ENCODE results near the gene ZNF710. TPM values are rescaled to one million over a fixed set of nuclear protein-coding genes. Genes with fewer than 3 reads are reported as not detected.
A peak's percentile ranks its signal among the peaks of the same experiment; 100 is the strongest.

ZNF710 gene
- total RNA-seq, 1 donor from 2014 or later = 24.2 TPM

DNA sequence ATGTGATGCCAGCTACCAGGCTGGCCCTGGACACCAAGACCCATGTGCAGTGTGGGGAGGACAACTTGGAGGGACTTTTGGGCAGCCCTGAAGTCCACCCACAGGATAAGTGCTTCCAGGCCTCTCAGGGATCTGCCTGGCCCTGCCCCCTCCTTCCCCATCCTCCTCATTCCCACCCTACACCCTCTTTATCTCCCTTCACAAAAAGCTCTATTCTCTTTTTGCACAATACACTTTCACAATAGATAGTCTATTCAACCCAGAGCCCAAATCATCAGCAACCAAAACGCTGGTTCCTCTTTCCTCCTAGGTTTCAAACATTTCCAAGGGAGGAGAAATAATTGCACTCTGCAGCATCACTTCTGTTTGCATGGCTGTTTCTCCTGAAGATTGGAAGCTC, 7.8 kb upstream of the ZNF710 start:
- Mint-ChIP-seq H3K27me3 (ENCODE audit: unreplicated experiment) (peaks cover 21% of the 10 kb centered on the region), H3K27ac (ENCODE audit: unreplicated experiment) (no peak overlapping the region), H3K36me3 (ENCODE audit: unreplicated experiment) (no peaks in the 10 kb centered on the region), H3K9me3 (ENCODE audit: unreplicated experiment) (no peaks in the 10 kb centered on the region), H3K4me3 (ENCODE audit: unreplicated experiment) (no peak overlapping the region), H3K4me1 (ENCODE audit: unreplicated experiment) (no peaks in the 10 kb centered on the region)
- DNase-seq (ENCODE audit: extremely low spot score, unreplicated experiment) = no peak
- TF ChIP-seq, protein P1, sequence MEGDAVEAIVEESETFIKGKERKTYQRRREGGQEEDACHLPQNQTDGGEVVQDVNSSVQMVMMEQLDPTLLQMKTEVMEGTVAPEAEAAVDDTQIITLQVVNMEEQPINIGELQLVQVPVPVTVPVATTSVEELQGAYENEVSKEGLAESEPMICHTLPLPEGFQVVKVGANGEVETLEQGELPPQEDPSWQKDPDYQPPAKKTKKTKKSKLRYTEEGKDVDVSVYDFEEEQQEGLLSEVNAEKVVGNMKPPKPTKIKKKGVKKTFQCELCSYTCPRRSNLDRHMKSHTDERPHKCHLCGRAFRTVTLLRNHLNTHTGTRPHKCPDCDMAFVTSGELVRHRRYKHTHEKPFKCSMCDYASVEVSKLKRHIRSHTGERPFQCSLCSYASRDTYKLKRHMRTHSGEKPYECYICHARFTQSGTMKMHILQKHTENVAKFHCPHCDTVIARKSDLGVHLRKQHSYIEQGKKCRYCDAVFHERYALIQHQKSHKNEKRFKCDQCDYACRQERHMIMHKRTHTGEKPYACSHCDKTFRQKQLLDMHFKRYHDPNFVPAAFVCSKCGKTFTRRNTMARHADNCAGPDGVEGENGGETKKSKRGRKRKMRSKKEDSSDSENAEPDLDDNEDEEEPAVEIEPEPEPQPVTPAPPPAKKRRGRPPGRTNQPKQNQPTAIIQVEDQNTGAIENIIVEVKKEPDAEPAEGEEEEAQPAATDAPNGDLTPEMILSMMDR (IDR thresholded peaks at IDR 0.05) = no peak

DNA sequence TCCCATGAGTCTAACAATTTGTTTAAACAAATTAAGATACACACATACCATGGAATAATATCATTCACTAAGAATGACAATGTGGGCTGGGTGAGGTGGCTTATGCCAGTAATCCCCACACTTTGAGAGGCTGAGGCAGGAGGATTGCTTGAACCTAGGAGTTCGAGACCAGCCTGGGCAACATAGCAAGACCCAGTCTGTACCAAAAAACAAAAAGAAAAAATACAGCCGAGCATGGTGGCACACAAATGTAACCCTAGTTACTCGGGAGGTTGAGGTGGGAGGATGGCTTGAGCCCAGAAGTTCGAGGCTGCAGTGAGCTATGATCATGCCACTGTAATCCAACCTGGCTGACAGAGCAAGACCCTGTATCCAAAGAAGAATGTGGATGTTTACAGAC, 4.0 kb upstream of the ZNF710 start:
- H3K4me1 Mint-ChIP-seq (ENCODE audit: unreplicated experiment) = peaks cover 11% of the 10 kb centered on the region
- TF ChIP-seq, protein P1 (IDR thresholded peaks at IDR 0.05) = no peak
- no peak overlapping the region for H3K27ac Mint-ChIP-seq (ENCODE audit: unreplicated experiment)
- no peak for DNase-seq (ENCODE audit: extremely low spot score, unreplicated experiment)
- no peak overlapping the region for H3K4me3 Mint-ChIP-seq (ENCODE audit: unreplicated experiment)
- no peaks in the 10 kb centered on the region for H3K9me3 Mint-ChIP-seq (ENCODE audit: unreplicated experiment)
- H3K36me3 Mint-ChIP-seq (ENCODE audit: unreplicated experiment) = no peaks in the 10 kb centered on the region
- H3K27me3 Mint-ChIP-seq (ENCODE audit: unreplicated experiment) = peaks cover 17% of the 10 kb centered on the region

DNA sequence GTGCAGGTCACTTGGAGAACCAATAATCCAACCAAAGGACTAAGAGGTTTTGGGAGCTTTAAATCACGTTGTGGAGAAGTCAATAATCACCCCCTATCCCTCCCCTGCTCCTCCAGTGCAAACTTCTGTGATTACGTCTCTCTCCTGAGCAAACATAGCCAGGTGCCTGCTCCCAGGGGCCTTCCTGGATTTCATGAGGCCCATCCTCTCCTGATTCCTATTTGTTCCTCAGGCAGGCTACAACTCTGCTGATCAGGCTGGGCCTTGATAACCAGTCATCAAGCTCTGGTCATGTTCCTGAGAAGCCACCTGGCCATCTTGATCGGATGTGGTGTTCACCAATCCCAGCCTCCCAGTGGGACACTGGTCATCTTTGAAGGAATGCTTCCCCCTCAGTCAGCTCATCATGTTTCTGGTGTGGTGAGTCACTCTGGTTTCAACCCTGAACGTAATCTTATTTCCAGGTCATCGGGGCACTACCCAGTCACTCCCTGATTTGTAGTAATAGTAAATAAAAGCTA, 2.9 kb upstream of the ZNF710 start:
- Mint-ChIP-seq H3K4me1 (ENCODE audit: unreplicated experiment) (peaks cover 17% of the 10 kb centered on the region), H3K27ac (ENCODE audit: unreplicated experiment) (no peak overlapping the region), H3K4me3 (ENCODE audit: unreplicated experiment) (no peak overlapping the region), H3K27me3 (ENCODE audit: unreplicated experiment) (peaks cover 15% of the 10 kb centered on the region), H3K9me3 (ENCODE audit: unreplicated experiment) (no peaks in the 10 kb centered on the region), H3K36me3 (ENCODE audit: unreplicated experiment) (no peaks in the 10 kb centered on the region)
- TF ChIP-seq, protein P1 (IDR thresholded peaks at IDR 0.05) = no peak
- DNase-seq (ENCODE audit: extremely low spot score, unreplicated experiment) = no peak

DNA sequence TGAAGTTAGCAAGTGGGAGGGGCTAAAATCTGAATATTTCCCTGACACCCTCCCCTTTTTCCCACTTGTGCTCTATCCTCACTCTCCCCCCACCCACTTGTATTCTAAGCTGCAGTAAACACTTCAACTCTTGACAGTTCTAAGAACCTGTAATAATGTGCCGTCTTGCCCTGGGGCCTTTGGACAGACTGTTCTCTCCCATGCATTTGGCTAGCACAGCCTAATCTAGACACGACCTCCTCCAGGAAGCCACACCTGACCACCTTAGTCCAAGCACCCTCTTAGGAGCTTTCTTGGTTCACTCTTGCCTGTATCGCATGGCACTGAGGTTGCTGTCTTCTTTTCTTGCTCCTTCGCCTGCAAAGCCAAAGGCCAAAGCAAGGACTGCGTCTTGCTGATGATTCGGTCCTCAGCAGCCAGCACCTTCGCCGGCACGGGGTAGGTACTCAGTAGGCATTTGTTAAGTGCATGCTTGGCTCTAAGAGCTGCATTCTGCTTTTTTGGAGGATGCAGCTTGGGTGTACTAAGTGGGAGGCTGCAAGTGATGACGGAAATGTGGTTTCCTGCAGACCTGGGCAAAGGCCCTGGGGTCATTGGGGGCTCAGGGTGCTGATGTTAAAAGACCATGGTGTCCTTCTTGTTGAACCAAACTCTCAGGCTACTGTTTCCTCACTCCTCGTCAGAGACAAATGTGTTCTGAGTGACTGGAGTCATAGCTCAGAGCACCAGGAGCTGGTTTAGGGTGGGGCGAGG, 2.0 kb upstream of the ZNF710 start:
- H3K4me3 Mint-ChIP-seq (ENCODE audit: unreplicated experiment) = no peak overlapping the region
- no peak overlapping the region for H3K27ac Mint-ChIP-seq (ENCODE audit: unreplicated experiment)
- H3K27me3 Mint-ChIP-seq (ENCODE audit: unreplicated experiment) = peaks cover 14% of the 10 kb centered on the region
- DNase-seq (ENCODE audit: extremely low spot score, unreplicated experiment) = no peak
- TF ChIP-seq, protein P1 (IDR thresholded peaks at IDR 0.05) = no peak
- no peaks in the 10 kb centered on the region for H3K36me3 Mint-ChIP-seq (ENCODE audit: unreplicated experiment)
- H3K9me3 Mint-ChIP-seq (ENCODE audit: unreplicated experiment) = no peaks in the 10 kb centered on the region
- H3K4me1 Mint-ChIP-seq (ENCODE audit: unreplicated experiment) = peaks cover 26% of the 10 kb centered on the region

DNA sequence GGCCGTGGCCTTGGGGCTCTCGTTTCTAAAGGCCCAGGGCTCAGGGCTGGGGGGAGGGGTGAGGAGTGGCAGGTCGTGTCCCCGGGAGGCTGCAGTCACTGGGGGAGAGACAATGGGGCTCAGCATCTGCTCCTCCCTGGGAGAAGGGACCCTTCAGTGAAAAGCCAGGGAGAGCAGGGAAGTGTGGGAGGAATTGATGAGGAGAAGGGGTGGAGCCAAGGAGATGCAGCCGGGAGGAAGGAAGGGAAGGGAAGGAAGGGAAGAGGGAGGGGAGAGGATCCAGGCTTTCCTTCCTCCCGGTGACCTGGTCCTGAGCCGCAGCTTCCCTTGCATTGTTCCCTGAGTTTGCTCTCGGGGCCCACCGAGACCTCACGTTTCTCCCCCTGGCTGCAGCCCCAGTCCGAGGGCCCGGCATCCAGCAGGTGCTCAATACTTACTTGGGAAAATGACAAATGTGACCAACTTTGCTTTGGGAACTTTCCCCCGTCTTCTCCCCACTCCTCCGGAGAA, 1.4 kb upstream of the ZNF710 start:
- no peak for DNase-seq (ENCODE audit: extremely low spot score, unreplicated experiment)
- peak overlapping the region; percentile 69 for H3K4me3 Mint-ChIP-seq (ENCODE audit: unreplicated experiment)
- H3K27ac Mint-ChIP-seq (ENCODE audit: unreplicated experiment) = peak overlapping the region; percentile 41
- H3K9me3 Mint-ChIP-seq (ENCODE audit: unreplicated experiment) = no peaks in the 10 kb centered on the region
- H3K4me1 Mint-ChIP-seq (ENCODE audit: unreplicated experiment) = peaks cover 28% of the 10 kb centered on the region
- H3K27me3 Mint-ChIP-seq (ENCODE audit: unreplicated experiment) = peaks cover 13% of the 10 kb centered on the region
- TF ChIP-seq, protein P1 (IDR thresholded peaks at IDR 0.05) = no peak
- H3K36me3 Mint-ChIP-seq (ENCODE audit: unreplicated experiment) = no peaks in the 10 kb centered on the region

Data from osteocyte (in vitro differentiated cells).